IPS-NIHi7 (cell line): ENCODE results near the gene TMEM161B.
"Not testable (repeated sequence)": the region's sequence is repeated elsewhere in the genome, so short reads cannot be mapped to it uniquely, and the experiment has no call there.

Experiments used
- DNase-seq: peaks from one replicate; pipeline ENCODE4 v3.0.0; 2012; ENCODE audit warnings: mixed read lengths; ENCODE audit errors: extremely low spot score

The TMEM161B gene

DNA sequence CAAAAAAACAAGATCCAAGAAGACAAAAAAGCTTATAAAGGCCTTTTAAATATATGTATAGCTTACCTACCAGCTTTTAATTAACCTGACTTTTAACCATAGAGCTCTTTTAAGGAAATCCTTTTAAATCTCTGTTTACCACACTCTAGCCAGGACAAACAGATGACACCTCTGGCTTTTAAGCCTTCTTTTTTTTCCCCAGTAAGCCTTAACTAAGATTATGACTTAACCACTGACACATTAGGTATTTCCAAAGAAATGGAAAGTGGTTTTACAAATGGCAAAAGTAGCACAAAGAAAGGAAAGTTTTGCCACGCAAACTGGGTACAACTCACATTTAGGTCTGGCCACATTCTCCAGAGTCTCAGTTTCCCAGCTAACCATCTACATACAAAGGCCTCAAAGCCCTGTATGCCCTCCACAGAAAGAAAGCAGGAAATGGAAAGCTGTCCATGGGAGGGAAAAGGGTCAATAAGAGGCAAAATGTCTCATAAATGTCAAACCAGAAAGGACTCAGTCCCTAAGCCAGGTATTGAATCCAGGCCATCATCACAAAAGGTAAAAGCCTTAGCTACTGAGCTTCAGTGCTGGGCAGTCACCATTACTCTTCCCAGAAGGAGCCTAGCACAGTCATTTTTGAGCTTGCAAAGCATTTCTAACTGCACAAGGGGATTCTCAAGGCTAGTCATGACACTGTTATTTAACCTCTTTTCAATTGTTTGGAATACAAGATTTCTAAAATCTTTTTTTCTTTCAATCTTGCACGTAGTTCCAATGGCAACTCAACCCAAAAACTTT lies 19.7 kb downstream of the TMEM161B start:
- DNase-seq, result no peak

DNA sequence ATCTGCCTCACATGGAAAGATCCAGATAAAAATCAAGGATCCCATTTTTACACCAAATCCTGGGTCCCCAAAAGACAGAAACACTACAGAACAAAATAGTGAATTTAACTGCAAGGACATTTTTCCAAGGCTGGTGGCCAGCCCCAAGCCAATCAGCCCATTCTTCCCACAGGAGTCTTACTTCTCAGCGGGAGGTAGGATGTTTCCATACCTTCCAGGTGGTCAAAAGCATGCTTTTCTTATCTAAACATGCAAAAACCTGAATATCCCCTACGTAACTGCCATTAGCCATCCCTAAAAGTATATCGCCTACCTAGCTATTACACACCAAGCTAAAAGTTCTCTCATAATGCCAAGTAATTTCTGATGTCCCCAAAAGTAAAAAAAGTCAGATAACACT lies 20.6 kb downstream of the TMEM161B start:
- DNase-seq, result no peak

DNA sequence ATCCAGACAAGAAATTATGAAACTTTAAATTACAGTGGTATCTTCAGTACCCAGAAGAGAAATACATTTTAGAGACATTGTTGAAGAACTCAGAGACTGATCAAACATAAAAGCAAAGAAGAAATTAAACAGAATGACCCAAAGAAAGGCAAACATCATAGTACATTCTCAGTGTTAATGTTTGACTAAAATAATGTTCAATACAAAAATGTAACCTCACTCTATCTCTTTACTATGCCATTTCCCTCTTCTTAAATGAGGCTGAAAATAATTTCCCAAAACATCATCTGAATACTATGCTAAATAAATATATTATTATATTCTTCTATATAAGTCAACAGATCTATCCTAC lies 22.8 kb downstream of the TMEM161B start:
- DNase-seq, result no peak

- DNase-seq, result no peak
These were observed 23.3 kb downstream of the TMEM161B start for GRCh38 chr5:88245241-88245892.

GRCh38 chr5:88244686-88245085 lies 24.0 kb downstream of the TMEM161B start:
- no peak for DNase-seq

DNA sequence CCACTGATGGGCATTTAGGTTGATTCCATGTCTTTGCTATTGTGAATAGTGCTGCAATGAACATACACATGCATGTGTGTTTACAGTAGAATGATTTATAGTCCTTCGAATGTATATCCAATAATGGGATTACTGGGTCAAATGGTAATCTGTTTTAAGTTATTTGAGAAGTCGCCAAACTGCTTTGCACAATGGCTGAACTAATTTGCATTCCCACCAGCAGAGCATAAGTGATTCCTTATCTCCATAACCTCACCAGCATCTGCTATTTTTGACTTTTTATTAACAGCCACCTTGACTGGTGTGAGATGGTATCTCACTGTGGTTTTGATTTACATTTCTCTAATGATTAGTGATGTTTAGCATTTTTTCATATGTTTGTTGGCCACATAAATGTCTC lies 25.2 kb downstream of the TMEM161B start:
- DNase-seq, result not testable (repeated sequence)

GRCh38 chr5:88238732-88239131 lies 29.9 kb downstream of the TMEM161B start:
- DNase-seq, result no peak

DNA sequence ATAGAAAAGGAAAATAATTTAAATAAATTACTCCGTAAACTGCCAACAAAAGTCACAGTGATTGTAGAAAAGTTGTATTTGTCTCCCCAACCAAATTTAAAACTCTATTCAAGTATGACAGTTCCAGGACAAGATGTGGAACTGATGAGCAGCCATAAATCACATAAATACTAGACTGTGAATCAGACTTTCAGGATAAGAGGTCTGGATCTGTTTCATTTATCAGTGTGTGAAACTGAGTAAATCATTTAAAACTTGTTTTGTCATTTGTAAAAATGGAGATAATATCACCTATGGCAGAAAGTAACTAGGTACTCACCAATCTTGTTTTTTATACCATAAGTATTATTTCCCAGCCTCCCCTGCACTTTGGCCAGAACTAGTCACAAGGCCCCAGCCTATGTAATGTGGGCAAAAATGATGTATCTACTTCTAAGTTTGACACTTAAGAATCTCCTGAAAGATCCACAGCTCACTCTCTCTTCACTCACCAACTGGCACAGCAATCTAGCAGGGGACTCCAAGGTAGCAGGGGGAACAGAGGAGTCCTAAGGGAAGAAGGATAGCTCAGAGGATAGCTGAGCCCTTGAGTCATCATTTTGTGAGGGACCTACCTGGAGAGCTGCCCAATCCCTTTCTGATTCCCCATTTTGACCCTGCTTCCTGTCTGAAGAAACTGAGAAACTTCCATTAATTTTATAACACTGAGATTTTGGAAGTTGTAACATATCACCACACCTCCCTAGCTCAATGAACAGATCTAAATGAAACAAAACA lies 31.6 kb downstream of the TMEM161B start:
- peak; percentile 15 for DNase-seq

DNA sequence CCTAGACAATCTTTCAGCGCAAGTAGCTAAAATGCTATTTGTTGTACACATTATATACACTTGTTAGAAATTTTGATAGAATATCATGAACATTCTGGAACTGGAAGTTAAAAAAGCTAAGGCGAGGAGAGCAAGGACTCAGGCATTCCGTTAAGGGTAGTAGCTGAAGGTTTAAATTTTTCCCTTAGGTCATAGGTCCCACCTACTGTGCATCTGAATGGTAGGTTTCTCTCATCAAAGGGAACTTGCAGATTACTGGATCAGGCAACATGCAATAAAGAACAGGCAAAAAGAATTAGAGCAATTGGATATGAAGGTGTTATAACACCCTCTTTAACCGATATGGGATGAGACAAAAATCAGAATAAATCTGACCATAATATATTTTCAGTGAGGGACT lies 32.8 kb downstream of the TMEM161B start:
- DNase-seq, result peak; percentile 15

DNA sequence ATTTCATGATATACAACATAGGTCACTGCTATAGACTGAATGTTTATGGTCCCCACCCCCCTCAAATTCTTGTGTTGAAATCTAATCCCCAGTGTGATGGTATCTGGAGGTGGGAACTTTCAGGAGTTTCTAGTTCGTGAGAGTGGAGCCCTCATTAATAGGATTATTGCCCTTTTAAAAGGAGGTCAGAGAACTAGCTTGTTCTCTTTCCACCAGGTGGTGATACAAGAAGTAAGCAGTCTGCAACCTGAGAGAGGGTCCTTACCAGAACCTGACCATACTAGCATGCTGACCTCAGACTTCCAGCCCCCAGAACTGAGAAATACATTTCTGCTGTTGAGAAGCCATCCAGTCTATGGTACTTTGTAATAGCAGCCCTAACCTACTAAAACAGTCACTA lies 33.3 kb downstream of the TMEM161B start:
- DNase-seq, result no peak

DNA sequence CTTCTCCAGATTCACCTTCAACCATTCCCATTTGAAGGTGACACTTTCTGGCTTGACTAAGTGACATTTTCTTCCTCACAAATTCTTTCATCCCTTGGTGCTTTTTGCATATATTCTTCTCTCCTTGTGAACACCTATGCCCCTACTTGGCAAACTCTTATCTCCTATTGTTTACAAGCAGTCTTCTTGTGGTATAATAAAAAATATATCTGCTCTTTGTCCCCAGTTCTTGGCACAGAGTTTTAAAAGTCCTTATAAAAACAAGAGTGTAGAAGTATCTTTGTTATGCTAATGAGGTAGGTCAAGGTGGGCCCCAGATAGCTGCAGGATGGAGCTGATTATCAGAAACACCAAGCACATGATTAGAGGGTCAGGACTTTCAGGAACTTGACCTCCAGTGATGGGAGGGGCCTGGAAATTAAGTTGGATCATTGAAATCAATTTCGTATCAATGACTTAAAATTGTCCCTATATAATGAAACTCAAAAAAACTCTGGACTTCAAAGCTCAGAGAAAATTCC lies 38.0 kb downstream of the TMEM161B start:
- peak; percentile 9 for DNase-seq

GRCh38 chr5:88226881-88227450 lies 41.7 kb downstream of the TMEM161B start:
- DNase-seq, result no peak

DNA sequence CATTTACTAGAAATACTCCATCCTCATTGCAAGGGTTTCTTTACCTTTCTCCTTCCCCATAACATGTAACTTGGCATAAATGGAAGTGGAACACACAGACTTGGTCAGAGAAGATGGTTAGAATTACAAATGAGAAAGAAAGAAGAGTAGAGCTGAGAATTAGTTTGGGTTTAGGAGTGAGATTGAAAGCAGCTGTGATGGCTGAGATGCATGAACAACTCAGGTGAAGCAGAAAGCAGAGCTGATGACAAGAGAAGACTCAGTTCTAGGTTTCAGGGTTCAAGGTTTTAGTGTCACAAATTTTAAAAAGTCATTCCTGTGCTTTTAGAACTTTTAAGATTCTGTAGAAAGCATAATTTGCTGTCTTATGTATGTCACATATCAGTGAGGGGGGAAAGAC lies 54.0 kb downstream of the TMEM161B start:
- no peak for DNase-seq

DNA sequence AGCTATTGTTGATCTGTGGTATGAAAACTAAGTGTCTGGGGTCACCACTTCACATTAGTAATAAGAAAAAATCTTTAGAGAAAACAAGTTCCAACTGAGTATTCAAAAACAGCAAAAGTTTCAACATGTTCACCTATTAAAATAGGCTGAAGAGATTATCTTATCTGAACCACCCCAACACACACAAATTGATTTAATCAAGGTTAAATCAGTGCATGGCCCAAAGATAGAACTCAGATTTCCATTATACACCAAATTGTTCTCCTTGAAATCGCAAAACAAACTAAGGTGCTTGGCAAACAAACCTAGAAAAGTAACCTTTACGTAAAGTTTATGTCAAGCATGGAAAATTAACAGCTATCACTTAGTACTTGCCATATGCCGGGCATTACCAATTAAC lies 61.1 kb downstream of the TMEM161B start:
- no peak for DNase-seq

GRCh38 chr5:88203981-88204750 lies 64.5 kb downstream of the TMEM161B start:
- DNase-seq, result peak; percentile 8

DNA sequence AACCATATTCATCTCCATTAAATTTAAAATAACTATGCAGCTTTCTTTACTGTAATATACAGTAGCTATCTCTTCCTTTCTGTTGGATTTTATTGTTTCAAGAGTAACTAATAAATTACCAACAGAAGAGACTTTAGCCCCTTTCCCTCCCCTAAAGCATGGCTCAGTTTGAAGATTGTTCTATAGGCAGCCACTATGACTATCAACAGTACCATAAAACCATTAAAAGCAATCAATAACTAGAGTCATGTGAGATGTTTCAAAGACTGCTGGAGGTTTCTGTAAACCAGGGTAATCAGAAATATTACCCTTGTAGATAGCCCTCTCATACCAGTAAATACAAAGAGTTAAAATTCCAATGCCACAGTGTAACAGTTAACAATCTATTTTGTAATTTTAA lies 73.0 kb downstream of the TMEM161B start:
- DNase-seq, result no peak

GRCh38 chr5:88193896-88194295 lies 74.7 kb downstream of the TMEM161B start:
- no peak for DNase-seq

GRCh38 chr5:88190106-88190834 lies 78.4 kb downstream of the TMEM161B start:
- peak; percentile 7 for DNase-seq

GRCh38 chr5:88189484-88189883 lies 79.2 kb downstream of the TMEM161B start:
- not testable (repeated sequence) for DNase-seq

- no peak for DNase-seq
These were observed 80.0 kb downstream of the TMEM161B start for GRCh38 chr5:88188458-88189132.
